GM12865 (cell line): ENCODE data around the gene JMJD1C.
"Not testable (repeated sequence)": the region's sequence is repeated elsewhere in the genome, so short reads cannot be mapped to it uniquely, and the experiment has no call there.

Experiments used
- DNase-seq: peaks from one replicate; pipeline ENCODE4 v3.0.0; 2010; ENCODE audit warnings: low read depth
- H3K4me3 ChIP-seq: 2 replicates; pipeline ENCODE4 v1.5.1; 2011; ENCODE audit warnings: mild to moderate bottlenecking, low read depth, low read length, control low read depth
- CTCF ChIP-seq: IDR thresholded peaks from 2 replicates; pipeline ENCODE4 v1.5.1; 2011; ENCODE audit warnings: low read length, control low read depth, low read depth, inconsistent platforms; ENCODE audit not compliant: insufficient read depth; ENCODE audit errors: missing control alignments

JMJD1C gene

GRCh38 chr10:63503395-63503794 is 37.6 kb upstream of the JMJD1C start:
- no peak for DNase-seq
- no peak for TF ChIP-seq CTCF
- no peak overlapping the region for H3K4me3 ChIP-seq

- TF ChIP-seq CTCF, result no peak
- H3K4me3 ChIP-seq, result no peak overlapping the region
- no peak for DNase-seq
Observed at GRCh38 chr10:63502832-63503231, 37.1 kb upstream of the JMJD1C start.

- DNase-seq, result no peak
- no peak for TF ChIP-seq CTCF
- no peak overlapping the region for H3K4me3 ChIP-seq
Observed at GRCh38 chr10:63501954-63502353, 36.2 kb upstream of the JMJD1C start.

- not testable (repeated sequence) for H3K4me3 ChIP-seq, DNase-seq
Observed at GRCh38 chr10:63500551-63500950, 34.8 kb upstream of the JMJD1C start.

GRCh38 chr10:63498665-63499064 is 32.9 kb upstream of the JMJD1C start:
- no peak for TF ChIP-seq CTCF
- no peak for DNase-seq
- H3K4me3 ChIP-seq, result no peak overlapping the region

GRCh38 chr10:63497321-63497720 is 31.5 kb upstream of the JMJD1C start:
- DNase-seq, result no peak
- no peak overlapping the region for H3K4me3 ChIP-seq
- no peak for TF ChIP-seq CTCF

GRCh38 chr10:63496561-63496960 is 30.8 kb upstream of the JMJD1C start:
- no peak for DNase-seq
- TF ChIP-seq CTCF, result no peak
- H3K4me3 ChIP-seq, result no peak overlapping the region

GRCh38 chr10:63494951-63495350 is 29.2 kb upstream of the JMJD1C start:
- no peak for TF ChIP-seq CTCF
- H3K4me3 ChIP-seq, result no peak overlapping the region
- DNase-seq, result no peak
